H1 (cell line): ENCODE data around the gene MACC1. TPM values are rescaled to one million over a fixed set of nuclear protein-coding genes. Genes with fewer than 3 reads are reported as not detected.
"Not testable (repeated sequence)": the region's sequence is repeated elsewhere in the genome, so short reads cannot be mapped to it uniquely, and the experiment has no call there.

Source experiments
- CTCF ChIA-PET: fragments of 300-600 bp; sonication (Branson Sonifier 250); formaldehyde crosslinking; loops from one replicate; lab custom pipeline; 2021; ENCODE audit not compliant: partially characterized antibody; lab: Charles Lee
- POLR2A ChIA-PET: fragments of 300-600 bp; sonication (Branson Sonifier 250); formaldehyde crosslinking; loops from one replicate; lab custom pipeline; 2021; ENCODE audit warnings: inconsistent platforms; ENCODE audit not compliant: partially characterized antibody; lab: Charles Lee
- DNase-seq, 2 experiments: peaks; one replicate each; pipeline versions ENCODE4 v3.0.0 to v3.0.0-alpha.2; 2010 to 2022; ENCODE audit warnings: low spot score in 2 of 2, low read depth in 1 of 2, mixed read lengths in 1 of 2
- FAIRE-seq: peaks from 2 replicates; lab custom pipeline; 2011; peaks lifted over from hg19 to GRCh38; lab: Jason Lieb, UNC
- H2AFZ ChIP-seq: 2 replicates; pipeline ENCODE4 v1.8.1; 2012; ENCODE audit warnings: low read length, inconsistent platforms
- H2AK5ac ChIP-seq: 2 replicates; pipeline ENCODE4 v1.6.1; 2013; ENCODE audit warnings: low read depth, low read length
- H2BK120ac ChIP-seq: replicated peaks from 2 replicates; pipeline ENCODE3; 2013; ENCODE audit warnings: low read depth, low read length, inconsistent platforms
- H2BK12ac ChIP-seq: 2 replicates; pipeline ENCODE4 v1.6.1; 2013; ENCODE audit warnings: low read depth, low read length
- H2BK15ac ChIP-seq: 2 replicates; pipeline ENCODE4 v1.6.1; 2013; ENCODE audit warnings: low read length
- H2BK20ac ChIP-seq: 2 replicates; pipeline ENCODE4 v1.6.1; 2013; ENCODE audit warnings: low read length
- H2BK5ac ChIP-seq: 2 replicates; pipeline ENCODE4 v1.6.1; 2013; ENCODE audit warnings: low read depth, low read length
- H3K14ac ChIP-seq: 2 replicates; pipeline ENCODE4 v1.6.1; 2013; ENCODE audit warnings: inconsistent platforms; ENCODE audit not compliant: insufficient read length
- H3K18ac ChIP-seq: 2 replicates; pipeline ENCODE4 v1.6.1; 2013; ENCODE audit warnings: low read length; ENCODE audit errors: extremely low read depth
- H3K23ac ChIP-seq: 2 replicates; pipeline ENCODE4 v1.6.1; 2013; ENCODE audit warnings: inconsistent platforms; ENCODE audit not compliant: insufficient read length
- H3K23me2 ChIP-seq: 2 replicates; pipeline ENCODE4 v1.6.1; 2013; ENCODE audit warnings: low read depth, low read length
- H3K27ac ChIP-seq: 2 replicates; pipeline ENCODE4 v1.6.1; 2011; ENCODE audit warnings: low read depth, low read length, inconsistent platforms
- H3K27me3 ChIP-seq, 4 experiments: replicated peaks in 1 of 4; 1 replicate in 1 of 4; 2 replicates in 3 of 4; pipeline versions ENCODE4 v1.6.1 to v1.8.1; 2011 to 2013; ENCODE audit warnings: low read length in 3 of 4, mild to moderate bottlenecking in 3 of 4, inconsistent platforms in 2 of 4, mixed read lengths in 2 of 4, moderate library complexity in 1 of 4; ENCODE audit not compliant: control insufficient read depth in 3 of 4, insufficient read depth in 3 of 4; ENCODE audit errors: extremely low read depth in 1 of 4
- H3K36me3 ChIP-seq, 4 experiments: 2 replicates each; pipeline versions ENCODE4 v1.6.1 to v1.8.1; 2011 to 2013; ENCODE audit warnings: mild to moderate bottlenecking in 4 of 4, low read length in 3 of 4, moderate library complexity in 2 of 4, control low read depth in 1 of 4, inconsistent platforms in 1 of 4; ENCODE audit not compliant: insufficient read depth in 4 of 4, control insufficient read depth in 2 of 4
- H3K4ac ChIP-seq: replicated peaks from 2 replicates; pipeline ENCODE3; 2013; ENCODE audit warnings: low read length, low read depth, mixed read lengths, inconsistent platforms; ENCODE audit not compliant: insufficient read length
- H3K4me1 ChIP-seq, 4 experiments: replicated peaks in 1 of 4; 1 replicate in 1 of 4; 2 replicates in 3 of 4; pipeline versions ENCODE4 v1.6.1 to v1.8.1; 2011 to 2013; ENCODE audit warnings: low read length in 3 of 4, inconsistent platforms in 2 of 4, mixed read lengths in 1 of 4; ENCODE audit not compliant: insufficient read depth in 4 of 4, control insufficient read depth in 3 of 4
- H3K4me2 ChIP-seq, 2 experiments: 2 replicates each; pipeline versions ENCODE4 v1.6.1 to v1.8.1; 2011 to 2013; ENCODE audit warnings: low read depth in 2 of 2, low read length in 2 of 2, control low read depth in 1 of 2, inconsistent platforms in 1 of 2, mild to moderate bottlenecking in 1 of 2; ENCODE audit not compliant: insufficient read depth in 1 of 2
- H3K4me3 ChIP-seq, 4 experiments: fragments of 200-600, 300-600 bp in 1 of 4; sonication (generic), shearing (Covaris generic), sonication (Bioruptor Twin) in 1 of 4; 2 replicates each; pipeline versions ENCODE4 v1.5.1 to v1.8.1; 2011 to 2016; ENCODE audit warnings: low read length in 4 of 4, low read depth in 3 of 4, control low read depth in 2 of 4, inconsistent platforms in 2 of 4, mild to moderate bottlenecking in 2 of 4, mixed read lengths in 1 of 4, moderate library complexity in 1 of 4; ENCODE audit not compliant: insufficient read depth in 2 of 4; ENCODE audit errors: extremely low read depth in 1 of 4
- H3K56ac ChIP-seq: replicated peaks from 2 replicates; pipeline ENCODE3; 2013; ENCODE audit warnings: low read depth, mild to moderate bottlenecking, mixed read lengths, low read length, inconsistent platforms; ENCODE audit not compliant: insufficient read length
- H3K79me1 ChIP-seq: 2 replicates; pipeline ENCODE4 v1.6.1; 2013; ENCODE audit warnings: low read depth, low read length, control low read depth
- H3K79me2 ChIP-seq, 2 experiments: 2 replicates each; pipeline versions ENCODE4 v1.6.1 to v1.8.1; 2012 to 2013; ENCODE audit warnings: low read length in 2 of 2, mild to moderate bottlenecking in 2 of 2, inconsistent platforms in 1 of 2; ENCODE audit not compliant: insufficient read depth in 2 of 2, control insufficient read depth in 1 of 2
- H3K9ac ChIP-seq, 4 experiments: replicated peaks in 1 of 4; 1 replicate in 1 of 4; 2 replicates in 3 of 4; pipeline versions ENCODE4 v1.6.1 to v1.8.1; 2011 to 2013; ENCODE audit warnings: low read depth in 3 of 4, low read length in 3 of 4, control low read depth in 2 of 4, mild to moderate bottlenecking in 2 of 4, moderate library complexity in 2 of 4, inconsistent platforms in 1 of 4; ENCODE audit errors: extremely low read depth in 1 of 4
- H3K9me3 ChIP-seq, 2 experiments: 2 replicates each; pipeline versions ENCODE4 v1.6.1 to v1.8.1; 2012 to 2013; ENCODE audit warnings: mild to moderate bottlenecking in 2 of 2, moderate library complexity in 2 of 2, control low read depth in 1 of 2, inconsistent platforms in 1 of 2, low read depth in 1 of 2, low read length in 1 of 2, mixed read lengths in 1 of 2; ENCODE audit not compliant: insufficient read depth in 2 of 2
- H4K20me1 ChIP-seq, 2 experiments: replicated peaks in 1 of 2; 2 replicates each; pipeline versions ENCODE3 to v1.8.1; 2011 to 2013; ENCODE audit warnings: inconsistent platforms in 2 of 2, low read length in 2 of 2, mild to moderate bottlenecking in 1 of 2; ENCODE audit not compliant: insufficient read depth in 2 of 2, control insufficient read depth in 1 of 2
- H4K5ac ChIP-seq: 2 replicates; pipeline ENCODE4 v1.6.1; 2013; ENCODE audit warnings: low read length, low read depth, mixed read lengths, inconsistent platforms; ENCODE audit not compliant: insufficient read length
- H4K8ac ChIP-seq: 2 replicates; pipeline ENCODE4 v1.8.0; 2013; ENCODE audit warnings: mild to moderate bottlenecking, moderate library complexity, low read length, inconsistent platforms; ENCODE audit not compliant: insufficient read depth; ENCODE audit errors: extremely low read depth
- H4K91ac ChIP-seq: replicated peaks from 2 replicates; pipeline ENCODE3; 2013; ENCODE audit warnings: low read length, mixed read lengths, inconsistent platforms; ENCODE audit not compliant: insufficient read length
- SP1 ChIP-seq: IDR thresholded peaks from 2 replicates; pipeline ENCODE4 v1.6.1; 2011; ENCODE audit warnings: low read depth, low read length
- WGBS, 2 experiments: shearing (Covaris generic) in 1 of 2; methylation state at CpG; one replicate each; pipeline versions ENCODE4 v1.1.6 to v1.1.7; 2013 to 2015; ENCODE audit warnings: low lambda C conversion rate in 2 of 2, mixed read lengths in 2 of 2, inconsistent platforms in 1 of 2, low coverage in 1 of 2, missing lambda C conversion rate in 1 of 2; ENCODE audit not compliant: insufficient replicate concordance in 2 of 2, insufficient coverage in 1 of 2, insufficient read length in 1 of 2; ENCODE audit errors: extremely low coverage in 1 of 2, missing lambda C conversion rate in 1 of 2; 5-methylcytosine and 5-hydroxymethylcytosine counted together
- polyA plus RNA-seq, 7 experiments: library from polyadenylated mRNA; depleted of rRNA in 3 of 7; stranded (reverse) in 5 of 7; unstranded in 2 of 7; fragments of >200 nt in 5 of 7; fragments of 200-250 nt in 2 of 7; gene quantifications; 1 replicate in 5 of 7; 2 replicates in 1 of 7; 4 replicates in 1 of 7; pipeline versions ENCODE4 v1.2.1 to v1.2.3, GENCODE V29; 2011 to 2013; ENCODE audit warnings: missing spikeins in 2 of 7, mixed read lengths in 2 of 7
- total RNA-seq: library from RNA; stranded (reverse); fragmentation: NEBNext Ultra II Directional; extraction: Animal tissue kit (Norgen Biotek cat#: 25700); gene quantifications from 2 replicates; pipeline ENCODE4 v1.2.1, GENCODE V29; 2021
- TF ChIP-seq, protein P1 (sequence below), 3 experiments: IDR thresholded peaks; 1 replicate in 2 of 3; 2 replicates in 1 of 3; pipeline versions ENCODE4 v1.5.1 to v1.6.1; 2011; ENCODE audit warnings: low read length in 3 of 3, mild to moderate bottlenecking in 3 of 3, inconsistent platforms in 2 of 3, low read depth in 1 of 3, moderate library complexity in 1 of 3; ENCODE audit not compliant: insufficient read depth in 1 of 3; ENCODE audit errors: control extremely low read depth in 1 of 3

MACC1 gene
- total and polyA plus RNA-seq, 2 of the 8 experiments (the other 6 are each of a cell fraction or from before 2014, with no cell fraction given), result 2.0 to 17.2 TPM

DNA sequence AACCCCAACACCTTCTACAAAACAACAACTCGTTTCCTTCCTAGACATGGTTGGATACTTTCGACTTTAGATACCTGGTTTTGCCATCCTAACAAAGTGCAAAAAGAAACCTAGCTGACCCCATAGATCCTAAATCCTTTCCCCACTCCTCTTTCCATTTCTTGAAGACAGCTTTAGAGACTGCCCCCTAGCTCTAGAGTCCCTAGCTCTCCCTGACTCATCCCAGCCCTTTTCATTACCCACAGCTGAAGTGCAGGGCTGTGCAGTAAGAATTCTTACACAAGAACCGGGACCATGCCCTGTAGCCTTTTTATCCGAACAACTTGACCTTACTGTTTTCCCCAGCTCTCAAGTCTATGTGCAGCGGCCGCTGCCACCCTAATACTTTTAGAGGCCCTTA, 93.1 kb downstream of the MACC1 start:
- H3K4ac ChIP-seq, H3K27me3 ChIP-seq, H3K14ac ChIP-seq, H3K36me3 ChIP-seq, H3K23me2 ChIP-seq, H2AFZ ChIP-seq, H3K23ac ChIP-seq, H2BK120ac ChIP-seq, H3K9me3 ChIP-seq, H2BK20ac ChIP-seq, H4K8ac ChIP-seq, H4K20me1 ChIP-seq, H3K79me1 ChIP-seq, H4K91ac ChIP-seq, H2BK12ac ChIP-seq, H2BK15ac ChIP-seq, H2AK5ac ChIP-seq, DNase-seq: not testable (repeated sequence)
- peak; percentile 42 for FAIRE-seq
- H3K9ac ChIP-seq, result peak overlapping the region in 3 of 4 experiments; percentile 42 to 80 (median 55); a peak in 5 of 7 replicates
- ChIA-PET CTCF (interaction anchor here (0.8 to 1.2 kb wide), 7 partner anchors 9 to 141 kb away, joined by 3 to 7 read pairs (median 3); no protein-coding TSS in a partner anchor), POLR2A (interaction anchor here (0.6 to 6.4 kb wide), 8 partner anchors 9 to 106 kb away, joined by 3 to 68 read pairs (median 4); no protein-coding TSS in a partner anchor)
- peak overlapping the region; percentile 94 for H3K18ac ChIP-seq
- H3K79me2 ChIP-seq, result peaks cover 8 to 52% of the 10 kb centered on the region in 2 experiments; a peak in 3 of 4 replicates
- peak overlapping the region; percentile 74 to 77 for H3K4me2 ChIP-seq
- 38% methylated on average over 6 of the region's 6 CpGs; no CpG with 5 or more reads in 1 of the 2 experiments for WGBS, 2 experiments
- H3K56ac ChIP-seq, result peak overlapping the region; percentile 59
- H3K4me1 ChIP-seq, result peaks cover 6 to 29% (median 13%) of the 10 kb centered on the region in 4 experiments; a peak in 6 of 7 replicates
- H4K5ac ChIP-seq, result peak overlapping the region; percentile 88
- peak overlapping the region; percentile 38 to 80 (median 70); a peak in 7 of 8 replicates for H3K4me3 ChIP-seq
- H3K27ac ChIP-seq, result 0 out of 2 replicates have a peak overlapping the region, but pooled peaks have one; percentile 14
- TF ChIP-seq, protein P1, sequence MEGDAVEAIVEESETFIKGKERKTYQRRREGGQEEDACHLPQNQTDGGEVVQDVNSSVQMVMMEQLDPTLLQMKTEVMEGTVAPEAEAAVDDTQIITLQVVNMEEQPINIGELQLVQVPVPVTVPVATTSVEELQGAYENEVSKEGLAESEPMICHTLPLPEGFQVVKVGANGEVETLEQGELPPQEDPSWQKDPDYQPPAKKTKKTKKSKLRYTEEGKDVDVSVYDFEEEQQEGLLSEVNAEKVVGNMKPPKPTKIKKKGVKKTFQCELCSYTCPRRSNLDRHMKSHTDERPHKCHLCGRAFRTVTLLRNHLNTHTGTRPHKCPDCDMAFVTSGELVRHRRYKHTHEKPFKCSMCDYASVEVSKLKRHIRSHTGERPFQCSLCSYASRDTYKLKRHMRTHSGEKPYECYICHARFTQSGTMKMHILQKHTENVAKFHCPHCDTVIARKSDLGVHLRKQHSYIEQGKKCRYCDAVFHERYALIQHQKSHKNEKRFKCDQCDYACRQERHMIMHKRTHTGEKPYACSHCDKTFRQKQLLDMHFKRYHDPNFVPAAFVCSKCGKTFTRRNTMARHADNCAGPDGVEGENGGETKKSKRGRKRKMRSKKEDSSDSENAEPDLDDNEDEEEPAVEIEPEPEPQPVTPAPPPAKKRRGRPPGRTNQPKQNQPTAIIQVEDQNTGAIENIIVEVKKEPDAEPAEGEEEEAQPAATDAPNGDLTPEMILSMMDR (IDR thresholded peaks at IDR 0.05; ENCODE audit: control extremely low read depth in 1 of 3, insufficient read depth in 1 of 3, low read depth in 1 of 3, low read length in 3 of 3), result peak in 1 of 3 experiments; percentile 18; a peak in 1 of 4 replicates
- TF ChIP-seq SP1, result peak; percentile 64
- peak overlapping the region; percentile 96; the same call in 1 of the 2 replicates for H2BK5ac ChIP-seq
